K562 (cell line): ENCODE data around the gene DEDD2. TPM values are rescaled to one million over a fixed set of nuclear protein-coding genes. Genes with fewer than 3 reads are reported as not detected.

Source experiments
- BRCA1 ChIP-seq, 2 experiments: fragments of 450-650 bp in 1 of 2; sonication (generic) in 1 of 2; formaldehyde crosslinking in 1 of 2; IDR thresholded peaks; 2 replicates each; pipeline versions ENCODE4 v1.5.0 to v1.6.1; 2017 to 2020; ENCODE audit warnings: mild to moderate bottlenecking in 1 of 2, missing genetic modification reagents in 1 of 2
- CCAR2 ChIP-seq: fragments of 200-400 bp; formaldehyde crosslinking; IDR thresholded peaks from 2 replicates; pipeline ENCODE4 v1.6.1; 2017; ENCODE audit warnings: mild to moderate bottlenecking, low read depth, low read length
- DACH1 ChIP-seq: fragments of 450-650 bp; IDR thresholded peaks from 2 replicates; pipeline ENCODE4 v1.6.1; 2018; ENCODE audit not compliant: partially characterized antibody
- DIDO1 ChIP-seq: fragments of 450-650 bp; IDR thresholded peaks from 2 replicates; pipeline ENCODE4 v1.6.1; 2016; ENCODE audit warnings: low read depth, missing biosample characterization, missing genetic modification characterization
- ESRRA ChIP-seq: fragments of 450-650 bp; IDR thresholded peaks from 2 replicates; pipeline ENCODE4 v1.6.1; 2014; ENCODE audit warnings: low read depth, mild to moderate bottlenecking, moderate library complexity, borderline replicate concordance
- ETS2 ChIP-seq: IDR thresholded peaks from 2 replicates; pipeline ENCODE4 v1.6.1; 2016; ENCODE audit warnings: borderline replicate concordance, missing genetic modification characterization, mild to moderate bottlenecking, moderate library complexity, missing compliant biosample characterization; ENCODE audit not compliant: poor library complexity, severe bottlenecking
- FOXJ2 ChIP-seq: fragments of 200-800 bp; sonication (Bioruptor generic); IDR thresholded peaks from 2 replicates; pipeline ENCODE4 v1.6.1; 2016; ENCODE audit warnings: missing genetic modification characterization, missing compliant biosample characterization
- GABPB2 ChIP-seq: fragments of 250-450 bp; sonication (Bioruptor Pico); conservative IDR thresholded peaks from 2 replicates; pipeline ENCODE4 v1.5.1; 2021; ENCODE audit warnings: mild to moderate bottlenecking
- GTF2F1 ChIP-seq: IDR thresholded peaks from 2 replicates; pipeline ENCODE4 v1.6.1; 2011; ENCODE audit warnings: low read depth, low read length, improper control_type of control experiment
- MTF1 ChIP-seq: fragments of 250-450 bp; sonication (Bioruptor Pico); IDR thresholded peaks from 2 replicates; pipeline ENCODE4 v1.9.0; 2021; ENCODE audit warnings: moderate library complexity, mild to moderate bottlenecking, inconsistent platforms, borderline replicate concordance
- NCOA1 ChIP-seq: fragments of 450-650 bp; IDR thresholded peaks from 2 replicates; pipeline ENCODE4 v1.6.1; 2016; ENCODE audit warnings: low read depth
- NCOA4 ChIP-seq: fragments of 450-650 bp; IDR thresholded peaks from 2 replicates; pipeline ENCODE4 v1.6.1; 2018; ENCODE audit warnings: mild to moderate bottlenecking; ENCODE audit not compliant: partially characterized antibody
- POLR2B ChIP-seq: fragments of 450-650 bp; IDR thresholded peaks from 2 replicates; pipeline ENCODE4 v1.6.1; 2018; ENCODE audit warnings: low read depth; ENCODE audit not compliant: partially characterized antibody
- SIRT6 ChIP-seq: IDR thresholded peaks from one replicate; pipeline ENCODE4 v1.6.1; 2012; ENCODE audit warnings: low read depth, mild to moderate bottlenecking, control low read depth, inconsistent platforms, low read length, moderate library complexity
- TCF7 ChIP-seq: sonication (generic); IDR thresholded peaks from 2 replicates; pipeline ENCODE4 v1.6.1; 2016; ENCODE audit warnings: antibody characterized with exemption, borderline replicate concordance
- TRIM28 ChIP-seq: fragments of 450-650 bp; IDR thresholded peaks from 2 replicates; pipeline ENCODE4 v1.6.1; 2017
- XRCC3 ChIP-seq: fragments of 450-650 bp; IDR thresholded peaks from 2 replicates; pipeline ENCODE4 v1.6.1; 2017; ENCODE audit warnings: mild to moderate bottlenecking, moderate library complexity
- ZBTB8A ChIP-seq: fragments of 450-650 bp; IDR thresholded peaks from 2 replicates; pipeline ENCODE4 v1.6.1; 2018; ENCODE audit warnings: mild to moderate bottlenecking, moderate library complexity; ENCODE audit not compliant: partially characterized antibody
- ZNF124 ChIP-seq: sonication (generic); formaldehyde crosslinking; IDR thresholded peaks from 2 replicates; pipeline ENCODE4 v1.8.1; 2022; ENCODE audit warnings: missing genetic modification reagents
- ZNF232 ChIP-seq: sonication (generic); formaldehyde crosslinking; IDR thresholded peaks from 2 replicates; pipeline ENCODE4 v1.8.0; 2022; ENCODE audit warnings: mild to moderate bottlenecking, missing genetic modification reagents
- ZNF655 ChIP-seq: fragments of 250-450 bp; sonication (Bioruptor Pico); IDR thresholded peaks from 2 replicates; pipeline ENCODE4 v1.5.0; 2021
- polyA plus RNA-seq, 8 experiments: library from polyadenylated mRNA; depleted of rRNA in 4 of 8; stranded (reverse) in 5 of 8; unstranded in 3 of 8; fragments of >200 nt; fragmentation: Nextera tagmentation in 2 of 8; fragmentation: Illumina TruSeq in 1 of 8; extraction: Ambion mirVana in 2 of 8; extraction: Trizol in 1 of 8; gene quantifications; 2 replicates each; pipeline versions ENCODE4 v1.2.1 to v1.2.3, GENCODE V29; 2011 to 2014; ENCODE audit warnings: inconsistent platforms in 1 of 8, missing spikeins in 1 of 8
- total RNA-seq, 7 experiments: library from RNA; depleted of rRNA in 6 of 7; stranded (reverse); fragments of >200 nt in 6 of 7; fragmentation: Illumina TruSeq in 2 of 7; extraction: Trizol in 2 of 7; gene quantifications; 2 replicates each; pipeline versions ENCODE4 v1.2.1 to v1.2.3, GENCODE V29; 2011 to 2021; ENCODE audit warnings: low replicate concordance in 1 of 7
- TF ChIP-seq, protein P1 (sequence below): fragments of 450-650 bp; IDR thresholded peaks from 2 replicates; pipeline ENCODE4 v1.6.1; 2018; ENCODE audit not compliant: partially characterized antibody
- TF ChIP-seq, protein P2 (sequence below): sonication (generic); formaldehyde crosslinking; IDR thresholded peaks from 2 replicates; pipeline ENCODE4 v1.9.0; 2022; ENCODE audit warnings: mild to moderate bottlenecking, missing genetic modification reagents

DEDD2 gene
- total and polyA plus RNA-seq, 9 of the 15 experiments (the other 6 are each of a cell fraction or from before 2014, with no cell fraction given), result 4.3 to 43.0 (median 29.2) TPM

- TF ChIP-seq XRCC3 (no peak), ZBTB8A (no peak), ESRRA (0 out of 2 replicates have a peak, but pooled peaks have one; percentile 14), SIRT6 (no peak), FOXJ2 (no peak), TCF7 (peak; percentile 22; the same call in 1 of the 2 replicates), BRCA1 (IDR thresholded peaks at IDR 0.05) (no peak), BRCA1 (CRISPR knock-in tag; IDR thresholded peaks at IDR 0.05) (no peak), ZNF124 (CRISPR knock-in tag) (no peak), ZNF232 (CRISPR knock-in tag) (no peak), CCAR2 (no peak), DACH1 (peak; percentile 32), POLR2B (peak; percentile 37), DIDO1 (tag) (no peak), ZNF655 (CRISPR knock-in tag) (no peak), MTF1 (CRISPR knock-in tag) (no peak), ETS2 (no peak), TRIM28 (no peak), NCOA4 (no peak), NCOA1 (no peak), GTF2F1 (peak; percentile 40; the same call in 1 of the 2 replicates), GABPB2 (CRISPR knock-in tag) (no peak)
- TF ChIP-seq, protein P1, sequence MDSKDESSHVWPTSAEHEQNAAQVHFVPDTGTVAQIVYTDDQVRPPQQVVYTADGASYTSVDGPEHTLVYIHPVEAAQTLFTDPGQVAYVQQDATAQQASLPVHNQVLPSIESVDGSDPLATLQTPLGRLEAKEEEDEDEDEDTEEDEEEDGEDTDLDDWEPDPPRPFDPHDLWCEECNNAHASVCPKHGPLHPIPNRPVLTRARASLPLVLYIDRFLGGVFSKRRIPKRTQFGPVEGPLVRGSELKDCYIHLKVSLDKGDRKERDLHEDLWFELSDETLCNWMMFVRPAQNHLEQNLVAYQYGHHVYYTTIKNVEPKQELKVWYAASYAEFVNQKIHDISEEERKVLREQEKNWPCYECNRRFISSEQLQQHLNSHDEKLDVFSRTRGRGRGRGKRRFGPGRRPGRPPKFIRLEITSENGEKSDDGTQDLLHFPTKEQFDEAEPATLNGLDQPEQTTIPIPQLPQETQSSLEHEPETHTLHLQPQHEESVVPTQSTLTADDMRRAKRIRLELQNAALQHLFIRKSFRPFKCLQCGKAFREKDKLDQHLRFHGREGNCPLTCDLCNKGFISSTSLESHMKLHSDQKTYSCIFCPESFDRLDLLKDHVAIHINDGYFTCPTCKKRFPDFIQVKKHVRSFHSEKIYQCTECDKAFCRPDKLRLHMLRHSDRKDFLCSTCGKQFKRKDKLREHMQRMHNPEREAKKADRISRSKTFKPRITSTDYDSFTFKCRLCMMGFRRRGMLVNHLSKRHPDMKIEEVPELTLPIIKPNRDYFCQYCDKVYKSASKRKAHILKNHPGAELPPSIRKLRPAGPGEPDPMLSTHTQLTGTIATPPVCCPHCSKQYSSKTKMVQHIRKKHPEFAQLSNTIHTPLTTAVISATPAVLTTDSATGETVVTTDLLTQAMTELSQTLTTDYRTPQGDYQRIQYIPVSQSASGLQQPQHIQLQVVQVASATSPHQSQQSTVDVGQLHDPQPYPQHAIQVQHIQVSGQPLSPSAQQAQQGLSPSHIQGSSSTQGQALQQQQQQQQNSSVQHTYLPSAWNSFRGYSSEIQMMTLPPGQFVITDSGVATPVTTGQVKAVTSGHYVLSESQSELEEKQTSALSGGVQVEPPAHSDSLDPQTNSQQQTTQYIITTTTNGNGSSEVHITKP, result no peak
- TF ChIP-seq, protein P2, sequence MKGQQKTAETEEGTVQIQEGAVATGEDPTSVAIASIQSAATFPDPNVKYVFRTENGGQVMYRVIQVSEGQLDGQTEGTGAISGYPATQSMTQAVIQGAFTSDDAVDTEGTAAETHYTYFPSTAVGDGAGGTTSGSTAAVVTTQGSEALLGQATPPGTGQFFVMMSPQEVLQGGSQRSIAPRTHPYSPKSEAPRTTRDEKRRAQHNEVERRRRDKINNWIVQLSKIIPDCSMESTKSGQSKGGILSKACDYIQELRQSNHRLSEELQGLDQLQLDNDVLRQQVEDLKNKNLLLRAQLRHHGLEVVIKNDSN (CRISPR knock-in tag), result no peak
Observed at GRCh38 chr19:42229855-42230351, 12.4 kb upstream of the DEDD2 start (continued).
